RPMI8226 (cell line): ENCODE results near the gene LMBR1L.

Experiments
- DNase-seq: peaks from one replicate; pipeline ENCODE4 v3.0.0-alpha.2; 2015

The LMBR1L gene

GRCh38 chr12:49109641-49110463 lies 795 bp downstream of the LMBR1L start:
- no peak for DNase-seq

GRCh38 chr12:49108958-49109404 lies 1.7 kb downstream of the LMBR1L start:
- DNase-seq = no peak

DNA sequence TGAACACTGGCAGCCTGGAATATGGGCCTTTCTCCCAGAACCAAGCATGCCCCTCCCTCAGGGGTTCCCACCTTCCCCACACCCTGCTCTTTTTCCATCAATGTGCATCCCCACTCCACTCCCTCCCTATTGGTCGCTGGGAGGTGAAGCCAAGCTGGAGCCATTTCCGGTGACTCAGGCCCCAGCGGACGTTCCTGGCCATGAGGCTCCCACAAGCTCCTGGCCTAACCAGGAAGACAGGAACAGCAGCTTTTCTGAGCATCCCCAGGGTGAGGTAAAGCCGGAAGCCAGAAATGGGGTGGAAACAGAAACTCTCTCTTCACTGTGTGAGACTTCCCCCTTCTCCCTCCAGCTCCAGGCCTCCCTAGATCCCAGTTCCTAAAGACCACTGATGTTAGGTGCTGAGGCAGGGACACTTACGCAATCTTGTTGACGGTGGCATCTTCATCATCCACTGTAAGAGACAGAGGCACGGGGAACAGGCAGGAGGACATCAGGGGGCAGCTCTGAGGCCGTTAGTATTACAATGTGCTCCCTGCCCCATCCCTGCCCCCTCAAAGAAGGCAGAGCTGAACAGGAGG lies 5.1 kb downstream of the LMBR1L start:
- no peak for DNase-seq

GRCh38 chr12:49104822-49105221 lies 5.8 kb downstream of the LMBR1L start:
- no peak for DNase-seq

DNA sequence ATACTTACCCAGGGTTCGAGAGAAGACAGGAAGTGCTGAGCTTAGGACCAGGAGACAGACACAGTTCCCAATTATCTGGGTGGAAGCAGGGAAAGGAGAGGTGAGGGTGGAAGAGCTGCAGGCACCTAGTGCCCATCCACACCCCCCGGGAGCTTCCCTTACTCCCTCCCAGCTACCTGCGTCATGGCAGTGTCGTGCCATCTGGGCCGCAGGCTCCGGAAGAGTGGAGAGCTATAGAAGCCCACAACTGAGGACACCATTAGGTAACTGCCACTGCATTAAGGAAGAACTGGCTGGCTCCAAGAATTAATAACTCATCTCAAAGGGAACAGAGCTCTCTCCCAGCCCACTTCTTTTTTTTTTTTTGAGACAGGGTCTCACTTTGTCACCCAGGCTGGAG lies 10.3 kb downstream of the LMBR1L start:
- no peak for DNase-seq

DNA sequence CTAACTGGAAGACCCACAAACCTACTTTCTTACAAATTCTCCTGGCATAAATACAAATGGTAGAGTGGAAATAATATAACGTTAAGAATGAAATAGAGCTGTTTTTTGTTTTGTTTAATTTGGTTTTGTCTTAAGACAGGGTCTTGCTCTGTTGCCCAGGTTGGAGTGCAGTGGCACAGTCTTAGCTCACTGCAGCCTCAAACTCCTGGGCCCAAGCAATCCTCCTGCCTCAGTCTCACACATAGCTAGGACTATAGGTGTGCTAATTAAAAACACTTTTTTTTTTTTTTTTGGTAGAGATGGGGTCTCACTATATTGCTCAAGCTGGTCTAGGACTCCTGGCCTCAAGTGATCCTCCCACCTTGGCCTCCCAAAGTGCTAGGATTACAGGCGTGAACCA lies 11.9 kb downstream of the LMBR1L start:
- no peak for DNase-seq

DNA sequence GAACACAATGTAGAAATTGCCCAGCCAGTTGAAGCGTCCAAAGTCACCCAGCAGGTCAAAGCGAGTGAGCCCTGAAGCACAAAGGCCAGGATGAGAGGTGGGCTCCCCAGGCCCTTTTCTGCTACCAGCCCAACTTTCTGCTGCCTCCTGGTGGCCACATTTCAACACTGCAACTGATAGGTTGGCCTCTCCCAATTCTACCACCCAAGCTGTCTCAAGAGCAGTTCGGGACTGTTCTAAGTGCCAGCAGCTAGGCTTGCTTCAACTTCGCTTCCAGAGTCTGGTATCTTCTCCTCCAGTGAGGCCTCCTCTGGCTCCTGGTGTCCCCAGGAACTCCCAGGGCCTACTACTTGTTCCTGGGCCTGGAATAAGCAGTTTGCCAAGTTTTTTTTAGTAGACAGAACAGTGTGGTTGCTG lies 12.6 kb downstream of the LMBR1L start:
- peak; percentile 59 for DNase-seq

DNA sequence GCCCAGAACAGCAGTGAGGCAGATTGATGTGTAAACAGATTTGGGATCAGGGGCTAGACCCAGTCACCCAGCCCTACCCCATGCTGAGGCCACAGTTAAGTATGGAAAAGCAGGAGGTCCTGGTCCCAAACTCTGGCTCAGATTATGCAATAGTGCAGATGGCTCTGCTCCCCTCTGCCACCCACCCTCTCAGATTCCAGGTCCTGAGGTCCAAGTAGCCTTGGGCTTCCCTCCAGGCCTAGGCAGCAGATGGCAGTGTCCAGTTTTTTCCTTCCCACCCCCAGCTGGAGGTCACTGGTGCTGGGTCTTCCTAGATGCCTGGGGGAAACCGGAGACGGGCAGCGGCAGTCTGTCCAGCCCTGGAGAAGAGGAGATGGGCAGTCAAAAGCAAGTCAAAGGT lies 13.3 kb downstream of the LMBR1L start:
- DNase-seq = no peak

DNA sequence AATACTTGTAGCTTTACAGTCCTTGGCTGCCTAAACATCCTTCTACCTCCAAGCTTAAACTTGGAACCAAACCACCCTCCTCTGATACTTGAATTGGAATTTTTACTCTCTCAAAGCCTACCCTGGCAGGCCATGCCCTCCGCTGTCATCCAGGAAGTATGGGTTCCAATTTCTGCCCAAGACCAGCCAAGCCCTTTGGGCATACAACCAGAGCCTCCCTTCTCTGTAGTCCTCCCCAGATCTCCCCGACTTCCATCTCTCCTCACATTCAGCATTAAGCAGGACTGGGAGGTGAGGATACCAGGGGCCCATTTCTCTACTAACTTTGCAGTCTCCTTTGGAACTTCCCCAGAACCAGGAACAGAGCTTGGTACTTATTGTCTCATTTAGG lies 15.7 kb downstream of the LMBR1L start:
- DNase-seq = no peak

- DNase-seq = peak; percentile 49
Measured at GRCh38 chr12:49094160-49094974, 16.3 kb downstream of the LMBR1L start, which contains the start of gene DHH. TSS of gene DHH (minus strand) at chr12:49094801. CDS start at chr12:49094512, 289 bp downstream.

GRCh38 chr12:49093792-49094159 lies 16.9 kb downstream of the LMBR1L start:
- DNase-seq = no peak

DNA sequence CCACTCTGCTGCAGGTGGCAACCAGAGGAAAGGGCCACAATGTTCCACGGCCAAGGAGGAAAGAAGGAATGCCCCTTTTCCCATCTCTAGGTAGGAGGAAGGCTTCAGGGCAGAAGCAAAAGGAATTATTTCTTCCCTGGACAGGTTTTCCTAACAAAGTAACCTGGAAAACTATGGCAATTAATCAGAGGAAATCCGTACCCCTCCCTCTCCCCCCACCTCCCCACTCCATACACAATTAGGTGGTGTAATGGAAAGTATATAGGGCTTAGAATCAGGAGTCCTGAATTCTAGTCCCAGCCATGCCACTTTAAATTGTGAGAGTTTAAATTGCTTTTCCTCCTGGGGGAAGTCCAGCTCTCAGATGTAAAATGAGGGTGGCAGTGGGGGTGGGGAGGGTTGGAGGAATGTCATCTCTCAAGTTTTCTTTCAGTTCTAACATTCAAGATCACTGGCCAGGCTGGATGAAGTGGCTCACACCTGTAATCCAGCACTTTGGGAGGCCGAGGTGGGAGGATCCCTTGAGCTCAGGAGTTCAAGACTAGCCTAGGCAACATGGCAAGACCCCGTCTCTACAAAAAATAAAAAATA lies 17.7 kb downstream of the LMBR1L start:
- DNase-seq = no peak

GRCh38 chr12:49092086-49092815 lies 18.4 kb downstream of the LMBR1L start:
- peak; percentile 74 for DNase-seq

DNA sequence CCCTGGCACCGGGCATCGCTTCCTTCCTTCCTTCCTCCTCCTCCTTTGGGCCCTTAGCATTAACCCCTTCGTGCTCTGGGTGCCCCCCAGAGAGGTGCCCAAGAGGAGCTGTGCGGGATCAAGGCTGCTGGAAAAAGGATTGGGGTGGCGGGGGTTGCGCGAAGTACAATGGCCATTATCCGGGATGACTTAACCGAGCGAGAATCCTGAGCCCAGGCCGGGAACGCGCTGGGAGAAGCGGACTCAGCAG lies 18.9 kb downstream of the LMBR1L start:
- DNase-seq = no peak

GRCh38 chr12:49091056-49091835 lies 19.4 kb downstream of the LMBR1L start:
- no peak for DNase-seq

- peak; percentile 57 for DNase-seq
Measured at GRCh38 chr12:49089821-49090773, 20.6 kb downstream of the LMBR1L start.

DNA sequence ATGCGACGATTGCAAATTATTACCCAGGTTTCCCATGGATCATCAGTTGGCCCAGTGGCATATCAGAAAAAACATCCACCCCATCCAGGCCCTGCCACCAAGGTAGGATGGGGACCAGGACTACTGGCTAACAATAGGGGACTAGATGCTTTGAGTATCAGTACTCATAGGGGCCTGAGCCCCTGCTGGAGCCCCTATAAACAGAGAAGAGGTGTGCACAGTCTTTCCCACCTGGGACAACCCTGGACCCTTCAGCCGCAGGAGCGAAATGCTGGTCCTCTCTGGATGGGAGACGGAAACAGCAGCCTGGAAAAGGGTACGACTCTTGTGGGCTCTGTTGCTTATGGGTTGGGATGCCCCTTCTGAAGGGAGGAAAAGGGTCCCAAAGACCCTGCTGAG lies 21.7 kb downstream of the LMBR1L start:
- DNase-seq = no peak

DNA sequence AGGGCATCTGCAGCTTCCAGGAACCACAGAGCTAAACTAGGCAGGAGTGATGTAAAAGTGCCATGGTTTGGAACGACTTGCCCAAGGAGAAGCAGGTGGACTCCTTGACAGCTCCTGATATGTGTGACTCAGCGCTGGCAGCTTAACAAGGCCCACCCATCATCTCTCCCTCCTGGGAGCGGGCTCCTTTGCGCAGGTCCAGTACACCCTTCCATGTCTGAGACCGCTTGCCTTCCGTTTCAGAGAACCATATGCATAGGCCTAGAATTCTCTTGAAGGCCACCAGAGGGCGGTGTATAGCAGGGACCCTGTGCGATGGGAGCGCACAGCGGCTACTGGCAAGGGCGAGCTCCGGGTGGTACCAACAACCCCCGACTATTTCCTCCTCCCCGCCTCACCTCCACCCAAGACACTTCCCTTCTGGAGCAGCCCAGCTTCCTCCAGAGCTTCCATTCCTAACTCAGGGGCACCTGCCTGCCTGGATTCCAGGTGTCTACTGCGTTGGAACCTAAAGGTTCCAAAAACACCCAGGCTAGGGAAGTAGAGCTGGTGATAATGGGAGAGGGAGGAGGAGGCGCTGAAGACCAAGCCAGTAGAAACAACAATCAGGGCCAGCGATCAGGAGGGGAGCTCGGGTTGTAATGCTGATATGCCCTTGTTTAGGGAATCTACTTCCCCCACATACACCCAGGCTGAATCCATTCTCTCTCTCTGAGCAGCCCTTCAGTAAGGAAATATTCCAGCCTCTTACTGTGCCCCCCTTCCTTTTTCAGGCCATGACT lies 22.3 kb downstream of the LMBR1L start:
- peak; percentile 78 for DNase-seq

DNA sequence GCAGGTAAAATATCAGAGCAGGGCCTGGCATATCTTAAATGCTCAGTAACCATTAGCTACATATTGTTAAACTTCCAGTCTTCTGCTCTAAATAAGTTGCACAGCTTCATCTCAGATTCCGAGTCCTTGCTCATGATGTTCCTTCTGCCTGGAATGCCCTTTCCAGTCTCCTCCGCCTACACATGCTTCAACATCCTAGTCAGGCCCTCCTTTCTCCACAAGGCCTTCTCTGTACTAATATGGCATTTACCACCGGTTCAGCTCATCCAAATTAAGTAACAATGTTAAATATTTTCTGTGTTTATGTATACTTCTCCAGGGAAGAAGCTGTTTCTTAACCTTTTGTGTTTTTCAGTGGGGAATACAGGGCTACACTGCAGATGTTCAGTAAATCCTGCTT lies 24.5 kb downstream of the LMBR1L start:
- DNase-seq = no peak

- DNase-seq = no peak
Measured at GRCh38 chr12:49084438-49084837, 26.2 kb downstream of the LMBR1L start.
